ENCODE data around the gene SNTB2.
"Not testable (repeated sequence)": the region's sequence is repeated elsewhere in the genome, so short reads cannot be mapped to it uniquely, and the experiment has no call there.

SNTB2 gene

GRCh38 chr16:69239851-69240250 lies 52.9 kb downstream of the SNTB2 start:
- no peak for DNase-seq

- no peak for DNase-seq
Observed at GRCh38 chr16:69240331-69240730, 53.4 kb downstream of the SNTB2 start.

GRCh38 chr16:69241926-69242325 lies 55.0 kb downstream of the SNTB2 start:
- DNase-seq, result no peak

DNA sequence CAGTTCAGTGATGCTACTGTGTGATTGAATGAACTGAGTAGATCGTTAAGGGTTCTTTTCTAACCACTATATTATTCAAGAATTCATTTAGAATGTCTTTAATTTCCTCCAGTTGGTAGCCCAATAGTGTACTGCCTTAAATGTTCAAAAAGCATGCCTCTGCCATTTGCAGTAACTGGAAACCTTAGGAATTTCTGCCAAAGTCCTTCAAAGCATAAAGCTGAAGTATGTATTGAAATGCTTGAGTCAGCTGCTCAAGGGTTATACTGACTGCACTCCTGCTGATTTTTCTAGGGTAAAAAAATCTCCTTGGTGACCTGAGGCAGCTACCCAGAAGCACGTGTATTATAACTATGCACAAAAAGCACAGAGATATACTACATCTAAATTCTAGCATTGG lies 56.5 kb downstream of the SNTB2 start:
- no peak for DNase-seq

DNA sequence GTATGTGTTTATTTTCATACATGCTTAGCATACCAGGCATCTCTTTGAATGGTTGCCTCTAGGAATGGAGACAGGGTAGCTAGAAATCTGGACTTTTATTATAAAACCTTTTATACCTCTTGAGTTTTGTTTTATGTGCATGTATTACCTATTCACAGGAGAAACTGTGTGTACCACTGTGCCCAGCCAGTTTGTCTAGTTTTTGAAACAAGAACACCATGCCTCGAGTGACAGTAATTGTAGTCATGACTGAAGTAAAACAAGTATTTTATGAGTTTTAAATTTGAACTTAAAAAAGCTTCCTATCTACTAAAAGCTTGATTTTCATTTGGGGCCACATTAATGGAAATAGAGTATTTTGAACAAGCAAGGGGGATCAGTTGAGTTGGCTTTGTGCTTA lies 57.4 kb downstream of the SNTB2 start:
- no peak for DNase-seq

GRCh38 chr16:69250081-69250480 lies 63.1 kb downstream of the SNTB2 start:
- DNase-seq, result no peak

DNA sequence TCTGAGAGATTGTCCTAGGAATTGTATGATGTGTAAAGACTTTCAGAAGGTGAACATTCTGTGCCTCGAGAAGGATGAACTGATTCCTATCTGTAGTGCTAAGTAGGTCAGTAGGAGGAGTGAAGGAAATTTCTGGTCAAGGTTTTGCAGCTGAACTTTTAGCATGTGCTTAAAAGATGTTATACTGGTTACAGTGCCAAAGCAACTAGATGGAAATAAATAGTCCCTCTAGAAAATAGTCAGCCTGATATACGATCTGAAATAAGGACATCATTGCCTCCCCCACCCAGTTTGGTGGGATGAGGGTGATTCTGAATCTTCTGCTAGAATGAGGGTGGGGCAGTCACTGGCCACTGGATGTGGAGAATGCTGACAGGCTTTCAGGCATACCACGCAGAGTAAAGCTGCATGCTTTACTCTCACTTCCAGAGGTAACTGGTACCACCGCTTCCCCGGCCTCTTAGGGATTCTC lies 66.9 kb downstream of the SNTB2 start:
- no peak for DNase-seq

DNA sequence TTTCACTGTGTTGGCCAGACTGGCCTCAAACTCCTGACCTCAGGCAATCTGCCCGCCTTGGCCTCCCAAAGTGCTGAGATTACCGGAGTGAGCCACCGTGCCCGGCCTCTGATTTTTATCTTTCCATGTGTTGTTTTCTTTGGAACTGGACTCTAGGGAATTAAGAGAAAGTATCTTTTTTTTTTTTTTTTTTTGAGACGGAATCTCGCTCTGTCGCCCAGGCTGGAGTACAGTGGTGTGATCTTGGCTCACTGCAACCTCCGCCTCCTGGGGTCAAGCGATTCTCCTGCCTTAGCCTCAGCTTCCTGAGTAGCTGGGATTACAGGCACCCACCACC lies 72.4 kb downstream of the SNTB2 start:
- not testable (repeated sequence) for DNase-seq

GRCh38 chr16:69260019-69260418 lies 73.1 kb downstream of the SNTB2 start:
- no peak for DNase-seq

GRCh38 chr16:69260506-69260905 lies 73.5 kb downstream of the SNTB2 start:
- DNase-seq, result no peak

DNA sequence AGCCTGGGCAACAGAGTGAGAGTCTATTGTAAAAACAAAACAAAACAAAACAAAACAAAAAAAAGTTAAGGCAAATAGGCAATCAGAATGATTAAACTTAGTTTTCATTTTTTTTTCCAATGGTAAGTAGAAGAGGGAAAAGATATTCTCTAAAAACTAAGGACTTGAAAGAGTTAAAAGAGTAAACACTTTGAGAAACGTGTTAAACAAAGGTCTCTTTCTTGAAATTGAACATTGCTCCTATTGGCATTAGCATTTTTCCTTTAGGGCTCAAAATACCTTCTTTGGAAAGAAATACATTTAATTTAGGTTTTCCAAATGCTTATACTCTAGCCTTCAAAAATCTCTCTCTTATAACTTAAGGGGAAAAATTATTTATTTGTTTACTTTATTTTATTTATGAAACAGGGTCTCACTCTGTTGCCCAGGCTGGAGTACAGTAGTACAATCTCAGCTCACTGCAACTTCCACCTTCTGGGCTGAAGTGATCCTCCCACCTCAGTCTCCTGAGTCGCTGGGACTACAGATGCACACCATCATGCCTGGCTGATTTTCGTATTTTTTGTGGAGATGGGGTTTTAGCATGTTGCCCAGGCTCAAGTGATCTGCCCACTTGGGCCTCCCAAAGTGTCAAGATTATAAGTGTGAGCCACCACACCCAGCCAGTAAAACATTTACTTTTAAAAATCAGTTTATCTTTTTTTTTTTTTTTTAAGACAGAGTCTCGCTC lies 79.5 kb downstream of the SNTB2 start:
- DNase-seq, result no peak

DNA sequence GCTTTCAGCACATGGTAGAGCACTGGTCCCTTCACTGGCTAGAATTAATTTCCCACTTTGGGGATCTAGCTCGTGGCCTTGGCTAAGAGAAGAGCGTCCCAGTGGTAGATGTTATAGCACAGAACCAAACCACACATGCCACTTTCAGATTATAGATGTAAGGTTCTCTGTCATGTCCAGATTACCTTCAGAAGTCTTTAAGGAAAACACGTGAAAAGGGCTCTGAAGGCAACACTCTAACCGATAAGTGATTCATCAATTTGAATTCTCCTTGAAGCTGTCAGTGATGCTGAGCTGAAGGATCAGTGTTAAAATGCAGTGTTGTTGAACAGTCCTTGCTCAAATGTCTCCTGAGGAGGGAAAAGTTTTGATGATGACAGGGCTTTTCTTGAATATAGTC lies 80.7 kb downstream of the SNTB2 start:
- DNase-seq, result no peak

DNA sequence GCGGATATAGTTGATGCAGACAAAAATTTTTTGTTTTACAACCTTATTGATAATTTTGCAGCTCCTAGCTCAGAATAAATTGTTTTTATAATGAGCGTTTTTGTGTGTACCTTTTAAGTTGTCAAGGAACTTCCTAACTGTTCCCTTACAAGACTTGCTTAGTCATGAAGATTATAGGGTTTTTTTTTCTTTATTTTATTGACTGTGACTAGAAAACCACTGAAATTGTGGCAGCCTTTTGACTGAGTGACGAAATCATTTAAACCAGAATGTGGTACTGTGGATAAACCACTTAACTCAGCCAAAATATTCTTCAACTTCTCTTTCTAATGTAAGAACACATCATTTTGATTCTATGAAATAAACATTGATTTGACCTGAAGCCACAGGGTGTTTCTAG lies 83.4 kb downstream of the SNTB2 start:
- DNase-seq, result no peak

DNA sequence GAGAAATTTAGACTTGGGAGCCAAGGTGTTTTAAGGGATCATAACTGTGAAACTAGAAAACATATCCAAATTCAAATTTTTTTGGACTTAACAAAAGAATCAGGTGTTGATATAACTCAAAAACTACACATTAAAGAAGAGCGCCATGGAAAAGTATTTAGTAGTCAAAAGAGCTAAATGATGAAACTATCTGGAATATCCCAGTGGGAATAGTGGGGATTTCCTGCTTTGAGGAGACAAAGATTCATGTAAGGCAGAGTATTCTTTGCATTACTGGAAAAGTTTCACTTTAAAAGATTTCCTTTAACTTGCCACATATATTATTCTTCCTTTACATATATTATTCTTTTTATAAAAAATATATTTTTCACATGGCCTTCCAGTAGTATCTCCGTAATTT lies 83.9 kb downstream of the SNTB2 start:
- no peak for DNase-seq

- DNase-seq, result no peak
Observed at GRCh38 chr16:69273009-69273408, 86.0 kb downstream of the SNTB2 start.

DNA sequence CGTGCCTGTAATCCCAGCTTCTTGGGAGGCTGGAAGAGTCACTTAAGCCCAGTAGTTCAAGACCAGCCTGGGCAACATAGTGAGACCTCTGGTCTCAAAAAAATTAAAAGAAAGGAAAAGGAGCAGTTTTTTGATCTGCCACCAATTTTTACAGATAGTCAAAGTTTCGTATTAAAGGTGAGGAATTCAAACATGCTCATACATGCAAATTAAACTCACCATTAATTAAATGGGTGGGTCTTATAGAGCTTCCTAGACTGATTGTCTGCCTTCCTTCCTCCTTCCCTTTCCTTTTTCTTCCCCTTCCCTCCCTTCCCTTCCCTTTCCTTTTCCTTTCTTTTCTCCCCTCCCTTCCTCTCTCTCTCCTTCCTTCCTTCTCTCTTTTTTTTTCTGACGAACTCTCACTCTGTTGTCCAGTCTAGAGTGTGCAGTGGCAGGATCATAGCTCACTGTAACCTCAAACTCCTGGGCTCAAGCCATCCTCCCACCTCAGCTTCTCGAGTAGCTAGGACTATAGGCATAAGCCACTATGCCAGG lies 87.8 kb downstream of the SNTB2 start:
- no peak for DNase-seq

DNA sequence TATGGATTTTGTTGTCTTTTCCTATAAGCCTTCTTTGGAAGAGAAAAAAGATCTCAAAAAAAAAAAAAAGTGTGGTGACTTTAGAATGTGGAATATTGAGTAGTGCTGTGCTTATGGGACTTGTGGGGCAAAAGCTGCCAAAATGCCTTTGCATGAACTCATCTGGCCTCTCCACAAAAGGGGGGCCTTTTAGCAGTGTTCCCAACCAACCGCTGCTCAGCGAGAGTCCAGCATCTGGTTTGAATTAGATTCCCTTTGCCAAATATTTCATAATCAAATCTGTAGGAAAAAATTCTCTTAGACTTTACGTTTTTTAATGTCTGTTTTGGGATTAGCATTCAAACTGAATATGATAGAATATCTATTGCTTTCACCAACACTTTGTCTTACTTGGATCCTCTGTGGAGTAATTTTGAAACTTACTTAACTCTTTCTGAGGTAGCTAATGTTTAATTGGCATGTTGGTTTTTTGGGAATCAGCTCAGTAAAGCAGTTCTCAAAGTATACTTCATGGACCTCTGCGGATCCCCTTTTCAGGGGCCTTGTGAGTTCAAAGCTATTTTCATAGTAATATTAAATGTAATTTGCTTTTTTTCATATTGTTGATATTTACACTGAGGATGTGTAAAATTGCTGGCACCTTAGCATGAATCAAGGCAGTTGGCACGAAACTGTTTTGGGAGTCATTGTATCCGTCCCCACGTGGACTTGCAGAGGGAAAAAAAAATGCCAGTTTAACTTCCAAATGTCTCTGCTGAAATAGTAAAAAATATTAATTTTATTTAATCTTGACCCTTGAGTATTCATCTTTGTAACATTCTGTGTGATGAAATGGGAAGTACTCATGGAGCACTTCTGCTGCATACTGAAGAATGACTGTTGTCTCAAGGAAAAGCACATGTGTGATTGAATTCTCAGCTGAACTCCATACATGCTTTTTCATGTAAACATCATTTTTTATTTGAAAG lies 89.5 kb downstream of the SNTB2 start:
- DNase-seq, result no peak

DNA sequence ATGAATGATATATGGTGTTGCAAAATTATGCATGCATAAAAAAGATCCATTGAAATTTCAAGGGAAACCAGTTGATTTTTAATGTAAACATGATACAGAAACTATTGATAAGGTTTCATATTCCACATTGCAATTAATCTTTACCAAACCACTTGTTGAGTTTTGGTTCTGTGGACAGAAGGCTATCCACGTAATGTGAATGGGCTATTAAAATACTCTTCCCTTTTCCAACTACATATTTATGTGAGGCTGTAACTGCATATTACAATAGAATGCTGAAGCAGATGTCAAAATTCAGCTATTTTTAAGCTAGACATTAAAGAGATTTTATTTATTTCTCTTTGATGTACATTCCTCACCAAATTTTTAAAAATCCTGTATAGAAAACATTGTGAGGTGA lies 90.4 kb downstream of the SNTB2 start:
- no peak for DNase-seq

- DNase-seq, result no peak
Observed at GRCh38 chr16:69283851-69284250, 96.9 kb downstream of the SNTB2 start.

DNA sequence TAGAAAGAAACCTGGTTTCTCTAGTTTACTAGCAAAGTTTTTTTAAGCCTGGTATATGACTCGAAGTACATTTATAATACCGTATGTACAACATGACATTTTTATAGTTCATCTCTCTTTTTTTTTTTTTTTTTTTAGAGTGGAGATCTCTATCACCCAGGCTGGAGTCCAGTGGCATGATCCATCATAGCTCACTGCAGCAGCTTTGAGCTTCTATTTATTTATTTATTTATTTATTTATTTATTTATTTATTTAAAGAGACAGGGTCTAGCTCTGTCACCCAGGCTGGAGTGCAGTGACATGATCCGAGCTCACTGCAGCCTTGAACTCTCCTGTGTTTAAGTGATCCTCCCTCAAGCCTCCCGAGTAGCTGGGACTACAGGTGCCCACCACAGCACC lies 98.3 kb downstream of the SNTB2 start:
- DNase-seq, result no peak

DNA sequence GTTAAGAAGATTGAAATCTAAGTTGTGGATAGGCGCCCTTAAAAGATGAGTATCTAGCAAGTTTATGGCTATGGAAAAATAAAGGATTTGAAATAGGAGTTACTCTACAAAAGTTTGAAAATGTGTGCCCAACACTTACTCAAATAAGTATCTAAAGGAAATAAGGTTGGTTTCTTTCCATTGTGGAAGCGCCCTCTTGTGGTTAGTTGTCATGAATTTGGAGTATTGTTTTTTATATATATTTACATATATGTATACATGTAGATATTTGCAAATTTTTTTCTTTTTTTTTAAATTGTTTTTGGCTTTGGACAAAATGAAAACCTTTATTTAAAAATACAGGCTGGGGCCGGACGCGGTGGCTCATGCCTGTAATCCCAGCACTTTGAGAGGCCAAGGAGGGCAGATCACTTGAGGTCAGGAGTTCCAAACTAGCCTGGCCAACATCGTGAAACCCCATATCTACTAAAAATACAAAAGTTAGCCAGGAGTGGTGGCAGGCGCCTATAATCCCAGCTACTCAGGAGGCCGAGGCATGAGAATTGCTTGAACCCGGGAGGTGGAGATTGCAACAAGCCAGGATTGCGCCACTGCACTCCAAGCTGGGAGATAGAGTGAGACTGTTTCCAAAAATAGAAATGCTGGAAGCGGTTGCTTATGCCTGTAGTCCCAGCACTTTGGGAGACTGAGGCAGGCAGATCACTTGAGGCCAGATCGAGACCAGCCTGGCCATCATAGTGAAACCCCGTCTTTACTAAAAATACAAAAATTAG lies 100.2 kb downstream of the SNTB2 start:
- peak; percentile 82 for DNase-seq

- not testable (repeated sequence) for DNase-seq
Observed at GRCh38 chr16:69291657-69292056, 104.7 kb downstream of the SNTB2 start.

DNA sequence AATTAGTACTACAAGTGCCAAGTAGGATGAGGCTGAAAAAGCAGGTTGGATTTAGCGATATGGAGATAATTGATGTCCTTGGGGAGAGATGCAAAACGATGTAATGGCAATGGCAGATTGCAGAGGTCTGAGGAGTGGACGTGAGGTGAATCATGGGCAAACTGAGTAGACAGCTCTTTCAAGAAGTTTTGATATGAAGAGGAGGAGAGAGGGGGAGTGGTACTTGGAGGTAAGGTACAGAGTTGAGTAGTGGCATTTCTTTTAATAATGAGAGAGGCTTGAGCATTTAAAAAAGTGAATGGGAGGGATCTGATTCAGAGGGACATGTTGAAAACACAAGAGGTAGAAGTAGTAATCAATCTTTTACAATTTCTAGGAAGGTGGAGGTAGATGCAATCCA lies 106.4 kb downstream of the SNTB2 start:
- no peak for DNase-seq

Data from suppressor macrophage treated with lipopolysaccharide for 4 hours (primary cell).